ENCODE measurements around the gene LBHD2. TPM values are rescaled to one million over a fixed set of nuclear protein-coding genes. Genes with fewer than 3 reads are reported as not detected.

The LBHD2 gene
- total and polyA plus RNA-seq, 2 of the 13 experiments (the other 11 are each of a cell fraction or from before 2014, with no cell fraction given): 0.67 to 1.00 TPM

GRCh38 chr14:103057028-103057371 lies 27.0 kb upstream of the LBHD2 start (continued):
- TF ChIP-seq CEBPB (IDR thresholded peaks at IDR 0.05; ENCODE audit: borderline replicate concordance, low read depth, low read length) (no peak), SNRNP70 (IDR thresholded peaks at IDR 0.05; ENCODE audit: low read depth, low read length) (no peak), ATF1 (CRISPR knock-in tag; IDR thresholded peaks at IDR 0.05) (no peak), ZBTB38 (CRISPR knock-in tag; IDR thresholded peaks at IDR 0.05) (0 out of 2 replicates have a peak, but pooled peaks have one; percentile 39), LBX2 (CRISPR knock-in tag; IDR thresholded peaks at IDR 0.05; ENCODE audit: borderline replicate concordance) (0 out of 2 replicates have a peak, but pooled peaks have one; percentile 26), BHLHE40 (IDR thresholded peaks at IDR 0.05; ENCODE audit: low read length) (no peak), ZNF263 (CRISPR knock-in tag; IDR thresholded peaks at IDR 0.05) (no peak), NFATC3 (CRISPR knock-in tag; IDR thresholded peaks at IDR 0.05) (no peak), ZNF138 (CRISPR knock-in tag; IDR thresholded peaks at IDR 0.05; ENCODE audit: low read depth) (no peak), ZFY (CRISPR knock-in tag; IDR thresholded peaks at IDR 0.05) (peak; percentile 67), SKI (IDR thresholded peaks at IDR 0.05; ENCODE audit: partially characterized antibody) (peak; percentile 13), NFE2 (CRISPR knock-in tag; IDR thresholded peaks at IDR 0.05) (no peak), USF2 (IDR thresholded peaks at IDR 0.05; ENCODE audit: low read depth, low read length) (no peak), USF2 (CRISPR knock-in tag; IDR thresholded peaks at IDR 0.05; ENCODE audit: borderline replicate concordance) (no peak), SMARCC2 (IDR thresholded peaks at IDR 0.05) (no peak), EHMT2 (IDR thresholded peaks at IDR 0.05; ENCODE audit: borderline replicate concordance, low read depth, low read length) (no peak), ZNF777 (CRISPR knock-in tag; IDR thresholded peaks at IDR 0.05) (peak; percentile 93), NONO (IDR thresholded peaks at IDR 0.05) (no peak), NONO (CRISPR knock-in tag; conservative IDR thresholded peaks at IDR 0.05) (no peak), BRD4 (CRISPR knock-in tag; IDR thresholded peaks at IDR 0.05) (0 out of 2 replicates have a peak, but pooled peaks have one; percentile 39), YY1 (IDR thresholded peaks at IDR 0.05; ENCODE audit: insufficient read depth, insufficient replicate concordance, low read depth, low read length) (peak; percentile 59), IKZF4 (CRISPR knock-in tag; IDR thresholded peaks at IDR 0.05; ENCODE audit: borderline replicate concordance, low read depth, not compliant biosample characterization) (no peak)
- TF ChIP-seq, protein P1, sequence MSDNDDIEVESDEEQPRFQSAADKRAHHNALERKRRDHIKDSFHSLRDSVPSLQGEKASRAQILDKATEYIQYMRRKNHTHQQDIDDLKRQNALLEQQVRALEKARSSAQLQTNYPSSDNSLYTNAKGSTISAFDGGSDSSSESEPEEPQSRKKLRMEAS (IDR thresholded peaks at IDR 0.05): peak; percentile 2; the same call in 1 of the 2 replicates
